22Rv1 (cell line): ENCODE measurements around the gene MAGEF1.

Experiments used
- CTCF ChIP-seq: fragments of 450-650 bp; IDR thresholded peaks from 2 replicates; pipeline ENCODE4 v1.5.1; 2017; ENCODE audit warnings: mild to moderate bottlenecking
- ZFX ChIP-seq: fragments of 450-650 bp; IDR thresholded peaks from 2 replicates; pipeline ENCODE4 v1.6.1; 2017; ENCODE audit warnings: antibody characterized with exemption, borderline replicate concordance

DNA sequence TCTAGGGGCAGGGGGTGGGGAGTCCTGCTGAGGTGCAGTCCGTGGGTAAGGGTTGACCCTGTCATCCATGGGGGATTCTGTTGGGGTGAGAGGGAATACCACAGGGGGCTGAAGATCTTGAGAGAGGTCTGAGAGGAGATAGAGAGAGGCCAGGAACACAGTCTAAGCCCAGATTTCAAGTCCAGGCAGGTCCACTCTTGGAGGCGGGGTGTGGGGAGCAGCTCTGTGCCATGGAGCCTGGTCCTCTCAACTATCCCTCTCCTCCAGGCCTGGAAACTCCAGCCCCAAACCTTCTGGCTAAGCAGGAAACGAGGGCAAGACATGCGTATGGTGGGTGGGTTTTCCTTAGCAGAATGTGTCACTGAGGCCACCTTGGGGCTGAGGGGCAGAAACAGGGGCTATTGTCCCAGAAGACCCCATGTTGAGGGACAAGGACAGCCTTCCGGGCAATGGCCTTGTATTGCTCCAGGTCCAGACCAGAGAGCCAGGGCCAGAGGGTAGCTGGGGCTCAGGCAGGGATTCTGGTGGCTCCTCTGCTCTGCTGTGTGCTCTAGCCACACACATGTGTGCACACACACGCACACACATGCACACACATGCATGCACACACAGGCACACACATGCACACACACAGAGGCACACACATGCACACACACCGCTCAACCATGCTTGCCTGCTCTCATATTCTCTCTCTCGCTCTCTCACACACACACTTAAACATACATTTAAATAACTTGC, 48.6 kb upstream of the MAGEF1 start:
- TF ChIP-seq CTCF = no peak
- TF ChIP-seq ZFX = no peak
